Ramos (cell line): Measurements from ENCODE around the gene PLA2G6.
"Not testable (repeated sequence)": the region's sequence is repeated elsewhere in the genome, so short reads cannot be mapped to it uniquely, and the experiment has no call there.

Experiments
- in situ Hi-C: fragments of 300-500 bp; cut with MboI; formaldehyde crosslinking; loops from one replicate; pipeline ENCODE4 v1.14.3; 2022; ENCODE audit warnings: low sequenced_read_pairs; ENCODE audit not compliant: unreplicated experiment

The PLA2G6 gene

GRCh38 chr22:38172832-38173640 is 8.6 kb downstream of the PLA2G6 start:
- in situ Hi-C loops: no loop called here

GRCh38 chr22:38171927-38172831 is 9.5 kb downstream of the PLA2G6 start:
- in situ Hi-C loops: no loop called here

GRCh38 chr22:38170469-38170868 is 11.2 kb downstream of the PLA2G6 start:
- in situ Hi-C loops: no loop called here

GRCh38 chr22:38169116-38169515 is 12.5 kb downstream of the PLA2G6 start:
- in situ Hi-C loops: no loop called here

GRCh38 chr22:38167988-38168407 is 13.6 kb downstream of the PLA2G6 start:
- in situ Hi-C loops: no loop called here

- in situ Hi-C loops: no loop called here
Observed at GRCh38 chr22:38165922-38166593, 15.6 kb downstream of the PLA2G6 start.

GRCh38 chr22:38164551-38164918 is 17.1 kb downstream of the PLA2G6 start:
- in situ Hi-C loops: no loop called here

GRCh38 chr22:38163844-38164550 is 17.6 kb downstream of the PLA2G6 start:
- in situ Hi-C loops: no loop called here

GRCh38 chr22:38162881-38163843 is 18.5 kb downstream of the PLA2G6 start:
- in situ Hi-C loops: no loop called here

GRCh38 chr22:38155703-38156102 is 25.9 kb downstream of the PLA2G6 start:
- in situ Hi-C loops: no loop called here

- in situ Hi-C loops: not testable (repeated sequence)
Observed at GRCh38 chr22:38154563-38154915, 27.1 kb downstream of the PLA2G6 start.

- in situ Hi-C loops: no loop called here
Observed at GRCh38 chr22:38153821-38154562, 27.6 kb downstream of the PLA2G6 start.

GRCh38 chr22:38151126-38151500 is 30.5 kb downstream of the PLA2G6 start:
- in situ Hi-C loops: no loop called here

- in situ Hi-C loops: no loop called here
Observed at GRCh38 chr22:38148245-38148644, 33.4 kb downstream of the PLA2G6 start.

GRCh38 chr22:38146166-38146565 is 35.5 kb downstream of the PLA2G6 start:
- in situ Hi-C loops: not testable (repeated sequence)

GRCh38 chr22:38144025-38144405 is 37.6 kb downstream of the PLA2G6 start:
- in situ Hi-C loops: no loop called here

GRCh38 chr22:38142606-38143005 is 39.0 kb downstream of the PLA2G6 start:
- in situ Hi-C loops: no loop called here

GRCh38 chr22:38141217-38141973 is 40.2 kb downstream of the PLA2G6 start:
- in situ Hi-C loops: no loop called here
